ENCODE data around the gene ZNF593. TPM values are rescaled to one million over a fixed set of nuclear protein-coding genes. Genes with fewer than 3 reads are reported as not detected.

Gene ZNF593
- total and polyA plus RNA-seq, 9 of the 15 experiments (the other 6 are each of a cell fraction or from before 2014, with no cell fraction given) = 9.8 to 334 (median 48.2) TPM

GRCh38 chr1:26121854-26122773, 47.6 kb upstream of the ZNF593 start (continued):
- TF ChIP-seq CUX1 (CRISPR knock-in tag; IDR thresholded peaks at IDR 0.05) = no peak
- peak in 1 of 2 experiments; percentile 64; a peak in 1 of 4 replicates for TF ChIP-seq FOXA3 (CRISPR knock-in tag; conservative IDR thresholded peaks at IDR 0.05 in 1 of 2, IDR thresholded peaks at IDR 0.05 in 1 of 2)
- TF ChIP-seq KLF13 (tag; IDR thresholded peaks at IDR 0.05; ENCODE audit: borderline replicate concordance, low read depth) = no peak
- TF ChIP-seq MAFG (tag; conservative IDR thresholded peaks at IDR 0.05) = no peak
- TF ChIP-seq CTBP1 (IDR thresholded peaks at IDR 0.05; ENCODE audit: borderline replicate concordance) = peak; percentile 52; the same call in 1 of the 2 replicates
- TF ChIP-seq EWSR1 (IDR thresholded peaks at IDR 0.05; ENCODE audit: borderline replicate concordance, low read depth, partially characterized antibody) = no peak
- no peak for TF ChIP-seq RBM14 (IDR thresholded peaks at IDR 0.05; ENCODE audit: borderline replicate concordance, insufficient read depth, low read depth, low read length)
- TF ChIP-seq TARDBP (IDR thresholded peaks at IDR 0.05) = no peak
- TF ChIP-seq ZNF561 (CRISPR knock-in tag; conservative IDR thresholded peaks at IDR 0.05) = no peak
- TF ChIP-seq ZNF318 (IDR thresholded peaks at IDR 0.05; ENCODE audit: borderline replicate concordance in 1 of 2, low read depth in 1 of 2) = peak in 1 of 2 experiments; percentile 52; a peak in 1 of 4 replicates
- TF ChIP-seq DNMT1 (IDR thresholded peaks at IDR 0.05) = no peak
- no peak; the same call in 1 of the 2 replicates for TF ChIP-seq CBFA2T2 (conservative IDR thresholded peaks at IDR 0.05)
